Iris pigment epithelial cell (primary cell): ENCODE measurements around the gene TIMP2.
A peak's percentile ranks its signal among the peaks of the same experiment; 100 is the strongest.

ENCODE experiments used
- DNase-seq: peaks from one replicate; pipeline ENCODE4 v3.0.0-alpha.2; 2011; ENCODE audit warnings: low read depth

TIMP2 gene

DNA sequence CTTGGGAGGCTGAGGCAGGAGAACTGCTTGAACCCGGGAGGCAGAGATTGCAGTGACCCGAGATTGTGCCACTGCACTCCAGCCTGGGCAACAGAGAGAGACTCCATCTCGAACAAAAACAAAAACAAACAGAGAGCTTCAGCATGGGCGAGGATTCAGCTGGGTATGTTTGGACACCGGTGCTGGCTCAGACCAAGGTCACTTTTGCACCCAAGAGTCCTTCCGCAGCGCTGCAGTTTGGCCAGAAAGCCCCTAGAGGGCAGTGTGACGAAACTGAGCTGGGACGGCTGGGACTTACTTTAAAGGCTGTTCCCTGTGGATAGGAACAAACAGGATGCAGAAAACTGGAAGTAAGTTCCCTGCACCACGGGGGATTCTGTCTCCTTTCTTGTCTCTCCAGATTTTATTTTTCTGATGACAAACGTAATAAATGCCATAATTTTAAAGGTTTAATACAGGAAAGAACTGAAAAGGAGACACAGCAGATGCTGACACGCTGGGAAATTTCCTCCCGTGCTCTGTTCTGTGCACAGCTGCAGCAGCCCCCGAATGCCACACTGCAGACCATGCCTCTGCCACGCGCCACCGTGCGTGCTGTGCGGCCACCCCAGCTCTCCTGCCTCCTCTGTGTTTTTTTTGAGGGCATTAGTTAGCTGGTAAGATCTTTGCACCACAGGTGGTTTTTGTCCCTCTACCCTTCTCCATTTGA, 59.4 kb downstream of the TIMP2 start:
- peak; percentile 69 for DNase-seq

DNA sequence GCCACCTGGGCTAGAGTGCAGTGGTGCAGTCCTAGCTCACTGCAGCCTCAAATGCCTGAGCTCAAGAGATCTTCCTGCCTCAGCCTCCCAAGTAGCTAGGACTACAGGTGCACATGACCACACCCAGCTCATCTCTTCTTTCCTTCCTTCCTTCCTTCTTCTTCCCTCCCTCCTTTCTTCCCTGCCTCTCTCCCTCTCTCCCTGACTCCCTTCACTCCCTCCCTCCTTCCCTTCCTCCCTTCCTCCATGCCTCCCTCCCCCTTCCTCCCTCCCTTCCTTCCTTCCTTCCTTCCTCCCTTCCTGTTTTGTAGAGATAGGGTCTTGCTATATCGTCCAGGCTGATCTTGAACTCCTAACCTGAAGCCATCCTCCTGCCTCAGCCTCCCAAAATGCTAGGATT, 61.1 kb downstream of the TIMP2 start:
- no peak for DNase-seq

DNA sequence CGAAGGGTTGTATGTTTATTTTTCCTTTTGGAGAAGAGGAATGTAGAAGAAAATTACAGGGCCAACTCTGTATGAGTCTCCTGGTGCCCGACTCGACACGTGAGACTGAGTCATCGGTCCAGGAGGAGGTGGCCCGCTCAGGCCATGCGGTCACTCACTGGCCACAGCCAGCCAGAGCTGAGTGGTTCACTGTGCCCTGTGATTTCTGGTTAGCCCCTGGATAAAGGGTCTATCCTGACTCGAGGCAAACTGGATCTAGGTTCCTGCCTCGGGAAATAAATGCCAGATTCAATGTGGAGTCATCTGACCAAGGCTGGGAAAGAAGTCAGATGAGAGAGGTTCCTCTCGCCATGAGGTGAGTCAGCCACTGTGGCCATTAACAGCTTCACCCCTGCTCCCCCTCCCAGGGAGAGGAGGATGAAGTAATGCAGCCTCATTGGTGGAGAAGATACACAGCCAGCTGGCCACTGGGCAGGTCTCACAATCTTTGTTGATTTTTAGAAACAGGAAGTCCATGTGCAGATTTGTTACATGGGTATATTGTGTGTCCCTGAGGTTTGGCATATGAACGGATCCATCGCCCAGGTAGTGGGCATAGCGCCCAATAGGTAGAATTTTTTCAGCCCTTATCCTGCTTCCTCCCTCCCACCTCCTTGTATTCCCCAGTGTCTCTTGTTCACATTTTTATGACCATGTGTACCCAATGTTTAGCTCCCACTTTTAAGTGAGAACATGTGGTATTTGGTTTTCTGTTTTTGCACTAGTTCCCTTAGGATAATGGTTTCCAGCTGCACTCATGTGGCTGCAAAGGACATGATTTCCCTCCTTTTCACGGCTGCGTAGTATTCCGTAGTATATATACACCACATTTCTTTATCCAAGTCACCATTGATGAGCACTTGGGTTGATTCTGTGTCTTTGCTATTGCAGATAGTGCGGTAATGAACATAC, 62.8 kb downstream of the TIMP2 start:
- DNase-seq = peak; percentile 97

DNA sequence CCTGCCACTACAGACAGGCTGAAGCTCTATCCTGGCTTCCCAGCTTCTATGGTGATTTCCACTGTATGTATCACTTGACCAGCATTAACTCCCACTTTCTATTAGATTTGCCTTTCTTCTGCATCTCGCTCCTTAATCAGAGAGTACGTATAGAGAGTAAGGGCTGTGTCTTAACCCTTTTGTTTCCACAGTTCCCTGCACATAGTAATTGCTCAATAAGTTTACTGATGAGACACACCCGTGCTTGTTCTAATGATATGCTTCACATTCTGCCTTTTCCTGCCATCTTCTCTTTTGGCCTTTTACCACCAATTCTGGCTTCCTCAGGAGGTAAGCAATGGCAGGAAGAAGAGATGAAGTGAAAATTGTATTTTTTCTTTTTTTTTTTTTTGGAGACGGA, 64.0 kb downstream of the TIMP2 start:
- DNase-seq = no peak

DNA sequence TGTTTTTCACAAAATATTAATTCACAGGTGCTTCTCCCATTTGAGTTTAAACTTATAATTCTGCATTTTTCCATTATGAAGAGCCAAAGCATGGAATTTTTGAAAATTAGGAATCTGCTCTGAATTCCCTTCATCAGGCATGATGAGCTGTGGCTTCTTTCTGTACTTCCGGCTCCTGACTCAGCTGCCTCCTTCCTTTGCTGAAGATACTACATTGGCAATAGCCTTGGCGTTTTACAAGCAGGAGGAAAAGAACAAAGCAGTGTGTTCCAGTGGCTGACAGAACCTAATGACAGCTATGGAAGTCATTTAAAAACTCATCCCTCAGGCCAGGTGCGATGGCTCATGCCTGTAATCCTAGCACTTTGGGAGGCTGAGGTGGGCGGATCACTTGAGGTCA, 66.1 kb downstream of the TIMP2 start:
- no peak for DNase-seq

DNA sequence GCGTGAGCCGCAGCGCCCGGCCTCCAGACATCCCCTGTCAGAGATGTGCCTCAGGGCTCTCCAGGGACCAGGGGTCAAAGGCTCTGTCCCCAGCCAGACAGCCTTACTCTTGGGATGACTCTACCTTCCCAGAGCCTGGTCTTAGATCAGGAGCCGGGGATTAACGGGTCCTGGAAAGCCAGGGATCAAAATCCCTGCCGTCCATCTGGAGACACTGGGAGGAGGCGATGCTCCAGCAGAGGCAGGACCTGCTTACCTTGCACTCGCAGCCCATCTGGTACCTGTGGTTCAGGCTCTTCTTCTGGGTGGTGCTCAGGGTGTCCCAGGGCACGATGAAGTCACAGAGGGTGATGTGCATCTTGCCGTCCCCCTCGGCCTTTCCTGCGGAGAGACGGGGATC, 67.9 kb downstream of the TIMP2 start:
- no peak for DNase-seq

DNA sequence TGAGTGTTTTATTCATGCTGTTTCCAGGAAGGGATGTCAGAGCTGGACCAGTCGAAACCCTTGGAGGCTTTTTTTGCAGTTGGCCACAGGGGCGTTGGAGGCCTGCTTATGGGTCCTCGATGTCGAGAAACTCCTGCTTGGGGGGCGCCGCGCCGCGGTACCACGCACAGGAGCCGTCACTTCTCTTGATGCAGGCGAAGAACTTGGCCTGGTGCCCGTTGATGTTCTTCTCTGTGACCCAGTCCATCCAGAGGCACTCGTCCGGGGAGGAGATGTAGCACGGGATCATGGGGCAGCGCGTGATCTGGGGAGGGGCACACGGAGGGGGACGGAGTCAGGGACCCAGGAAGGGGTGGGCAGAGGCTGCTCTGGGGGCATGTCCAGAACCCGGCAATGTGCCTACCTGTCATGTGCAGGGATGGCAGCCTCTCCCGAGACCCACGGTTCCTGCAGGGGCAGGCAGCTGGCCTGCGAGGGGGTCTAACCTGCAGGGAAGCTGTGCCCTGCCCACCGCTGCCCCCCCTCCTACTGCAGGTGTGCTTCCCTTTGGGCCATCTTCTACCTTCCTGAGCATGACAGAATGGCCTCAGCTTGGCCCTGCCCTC, 69.5 kb downstream of the TIMP2 start:
- no peak for DNase-seq

DNA sequence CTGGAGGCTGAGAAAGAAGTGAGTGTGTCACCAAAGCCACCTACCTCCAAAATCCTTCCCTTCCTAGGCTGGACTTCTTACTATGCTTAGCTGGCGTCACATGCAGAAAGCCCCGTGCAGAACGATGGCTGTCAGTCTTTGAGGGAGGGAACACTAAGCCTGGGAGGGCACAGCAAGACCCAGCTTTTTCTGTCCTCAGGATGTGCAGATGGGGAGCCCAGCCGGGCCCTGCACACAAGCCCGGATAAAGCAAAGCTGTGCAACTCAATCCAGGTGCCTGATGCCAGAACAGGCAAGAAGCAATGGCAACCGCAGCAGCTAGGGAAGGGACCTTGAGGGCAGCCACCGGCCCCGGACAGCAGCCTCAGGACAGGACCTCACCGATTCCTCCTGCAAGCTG, 70.7 kb downstream of the TIMP2 start:
- no peak for DNase-seq

DNA sequence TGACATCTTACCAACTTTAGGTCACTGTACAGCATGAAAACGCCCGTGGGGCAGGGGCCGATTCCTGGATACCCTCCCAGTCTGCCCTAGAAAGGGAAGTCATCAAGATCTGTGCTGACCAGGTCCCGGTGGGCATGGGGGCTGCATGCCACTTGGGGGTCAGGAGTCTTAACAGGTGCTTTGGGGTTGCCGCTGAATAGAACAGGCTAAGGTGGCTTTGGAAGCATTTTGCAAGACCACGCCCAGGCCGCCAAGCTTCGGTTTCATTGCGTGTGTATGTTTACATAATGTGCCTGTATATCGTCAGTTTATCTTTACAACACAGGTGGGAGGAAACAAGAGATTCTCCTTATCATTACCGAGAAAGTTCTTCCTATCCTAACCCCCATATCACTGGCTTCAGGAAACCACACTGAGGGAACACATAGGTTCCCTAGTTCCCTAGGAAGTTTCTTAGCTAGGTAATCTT, 71.2 kb downstream of the TIMP2 start:
- no peak for DNase-seq

DNA sequence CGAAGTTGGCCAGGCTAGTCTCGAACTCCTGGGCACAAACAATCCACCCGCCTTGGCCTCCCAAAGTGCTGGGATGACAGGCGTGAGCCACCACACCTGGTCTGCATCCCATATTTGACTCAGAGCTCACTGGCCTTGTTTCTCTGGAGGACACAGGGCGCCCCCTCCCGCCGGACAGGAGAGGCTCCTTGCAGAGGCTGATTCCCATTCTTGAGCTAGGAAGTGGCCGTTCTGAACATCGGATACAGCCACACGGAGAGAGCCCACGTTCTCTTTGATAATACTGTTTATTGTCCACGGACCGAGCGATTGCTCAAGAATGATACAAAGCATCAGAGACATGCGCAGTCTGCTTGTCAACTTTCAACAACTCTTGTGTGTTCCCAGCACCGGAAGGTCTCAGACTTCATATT, 72.5 kb downstream of the TIMP2 start:
- no peak for DNase-seq

DNA sequence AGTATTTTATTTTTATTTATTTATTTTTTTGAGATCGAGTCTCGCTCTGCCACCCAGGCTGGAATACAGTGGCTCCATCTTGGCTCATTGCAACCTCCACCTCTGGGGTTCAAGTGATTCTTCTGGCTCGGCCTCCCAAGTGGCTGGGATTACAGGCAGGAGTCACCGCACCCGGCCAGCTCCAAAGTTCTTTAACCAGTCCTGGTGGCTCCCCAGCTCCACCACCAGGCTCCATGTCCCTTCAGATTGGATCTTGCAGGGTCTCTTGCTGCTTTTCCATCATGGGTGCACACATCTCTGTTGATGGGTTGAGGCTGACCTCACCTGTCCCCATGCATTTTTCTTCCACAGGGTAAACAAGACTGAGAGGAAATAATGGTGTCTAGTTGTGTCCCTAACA, 76.2 kb downstream of the TIMP2 start:
- DNase-seq = no peak

DNA sequence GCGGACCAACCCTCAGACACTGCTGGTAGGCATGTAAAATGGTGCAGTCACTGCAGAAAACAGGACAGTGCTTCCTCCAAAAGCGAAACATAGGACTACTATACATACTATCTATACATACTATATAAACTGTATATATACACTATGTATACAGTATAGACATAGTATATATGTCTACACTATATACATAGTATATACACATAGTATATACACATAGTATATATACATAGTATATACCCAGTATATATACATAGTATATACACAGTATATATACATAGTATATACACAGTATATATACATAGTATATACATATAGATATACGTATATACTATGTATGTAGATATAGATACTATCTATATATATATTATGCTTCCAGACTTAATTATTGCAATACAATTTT, 78.1 kb downstream of the TIMP2 start:
- DNase-seq = no peak

DNA sequence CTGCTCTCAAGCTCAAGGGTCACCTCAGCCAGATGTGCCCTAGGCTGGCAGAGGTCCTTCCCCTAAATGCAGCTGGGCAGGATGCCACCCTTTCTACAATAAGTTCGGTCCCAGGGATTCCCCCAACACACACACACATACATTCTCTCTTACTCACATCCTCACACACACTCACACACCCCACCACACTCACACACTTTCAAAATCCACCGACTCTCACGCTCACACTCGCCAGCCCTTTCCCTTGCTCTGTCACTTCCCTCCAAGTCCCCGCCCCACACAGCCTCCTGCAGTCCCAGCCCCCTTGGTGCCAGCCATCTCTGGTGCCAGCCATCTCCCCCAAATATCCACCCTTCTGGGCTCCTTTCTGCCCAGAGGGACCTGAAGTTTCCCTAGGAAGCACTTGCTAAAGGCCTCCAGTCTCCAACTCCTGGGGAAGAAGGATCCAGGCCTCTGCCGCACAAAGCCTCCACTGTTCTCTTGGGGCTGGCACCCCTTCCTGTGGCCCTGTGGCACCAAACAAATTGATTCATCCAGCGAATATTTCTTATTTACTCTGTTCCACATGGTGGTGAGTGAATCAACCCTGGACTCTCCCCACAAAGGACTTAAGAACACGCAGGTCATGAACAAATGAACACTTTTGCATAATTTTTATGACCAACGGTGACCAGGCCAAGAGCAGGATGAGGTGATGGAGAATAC, 80.7 kb downstream of the TIMP2 start:
- peak; percentile 28 for DNase-seq

DNA sequence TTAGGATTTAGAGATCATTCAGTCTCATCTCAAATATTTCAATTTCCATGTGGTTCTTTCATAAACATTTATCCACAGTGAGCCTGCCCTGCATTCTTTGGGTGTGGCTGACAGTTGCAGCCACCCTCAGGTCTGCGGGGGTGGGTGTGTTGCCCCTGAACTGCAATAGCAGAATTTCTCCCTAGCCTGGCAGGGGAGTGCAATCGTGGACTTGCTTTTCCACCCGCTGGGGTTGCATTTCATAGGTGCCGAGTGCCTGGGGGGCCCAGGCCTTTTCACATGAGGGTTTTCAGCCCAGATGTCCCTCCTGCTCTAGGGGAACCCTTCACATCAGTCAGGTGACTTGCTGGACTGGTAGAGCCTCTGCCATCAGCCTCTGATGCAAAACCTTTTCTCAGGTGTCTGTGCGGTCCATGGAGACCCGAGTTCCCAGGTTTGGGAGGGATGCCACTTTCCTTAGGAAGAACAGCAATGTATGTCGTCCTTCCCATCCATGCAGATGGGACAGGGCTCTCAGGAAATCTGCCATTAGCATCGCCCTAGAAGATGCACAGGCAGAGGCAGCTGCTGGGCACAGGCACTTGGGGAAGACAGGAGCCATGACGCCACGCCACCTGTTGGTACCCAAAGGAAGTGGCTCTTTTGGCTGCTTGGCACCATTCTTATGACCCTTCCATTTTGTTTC, 82.2 kb downstream of the TIMP2 start:
- peak; percentile 25 for DNase-seq

DNA sequence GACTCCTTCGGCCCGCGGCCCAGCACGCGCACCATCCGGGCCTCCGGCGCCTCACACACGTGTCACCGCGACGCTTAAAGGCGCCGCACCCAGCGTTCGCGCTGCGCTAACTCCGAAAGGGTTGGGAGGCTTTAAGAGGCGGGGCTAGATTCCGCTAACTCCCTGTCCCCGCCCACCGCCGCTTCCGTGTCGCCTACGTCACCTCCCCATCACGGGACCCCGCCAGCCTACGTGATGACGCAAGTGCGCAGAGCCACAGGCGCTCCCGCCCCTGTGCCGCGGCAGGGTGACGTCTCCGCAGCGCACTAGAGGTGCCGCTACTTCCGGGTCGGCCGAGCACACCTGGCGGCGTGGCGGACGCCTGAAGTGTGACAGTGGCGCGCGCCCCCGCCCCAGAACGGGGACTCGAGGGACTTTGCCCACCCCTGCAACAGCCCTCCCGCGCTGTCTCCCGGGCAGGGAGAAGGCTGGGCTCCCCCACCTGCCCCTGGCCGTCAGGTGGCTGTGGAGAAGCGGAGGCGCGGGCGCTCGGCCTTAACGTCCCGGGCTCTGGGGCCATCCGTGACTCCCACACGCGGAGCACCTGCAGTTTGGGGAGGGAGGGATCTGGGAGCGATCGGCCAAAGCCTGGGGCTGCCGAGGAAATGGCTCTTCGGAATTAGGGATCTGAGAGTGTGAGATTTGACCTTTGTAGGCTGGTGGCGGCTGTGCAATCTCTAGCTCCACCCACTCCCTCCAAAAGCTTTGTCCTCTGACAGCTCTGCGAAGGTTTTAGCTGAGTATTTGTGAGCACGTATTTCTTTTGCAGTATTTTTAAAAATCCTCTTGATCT, 84.2 kb downstream of the TIMP2 start, which contains the start of gene USP36:
TSS of gene USP36 (minus strand) at position 35 of the 832 bp plus-strand sequence. CDS start 4,451 bp downstream, outside the sequence.
- DNase-seq = peak; percentile 99

DNA sequence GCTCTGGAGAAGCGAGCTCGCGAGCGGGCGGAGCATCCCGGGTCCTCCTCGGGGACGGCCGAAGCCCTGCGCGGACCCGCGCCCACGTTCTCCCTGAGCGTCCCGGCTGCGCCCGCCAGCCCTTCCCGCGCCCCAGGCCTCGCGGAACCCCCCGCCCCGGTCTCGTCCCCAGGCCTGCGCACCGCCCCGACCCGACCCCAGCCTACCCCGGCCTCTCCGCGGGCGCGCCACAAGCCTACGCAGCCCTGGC, 84.7 kb downstream of the TIMP2 start:
- no peak for DNase-seq

DNA sequence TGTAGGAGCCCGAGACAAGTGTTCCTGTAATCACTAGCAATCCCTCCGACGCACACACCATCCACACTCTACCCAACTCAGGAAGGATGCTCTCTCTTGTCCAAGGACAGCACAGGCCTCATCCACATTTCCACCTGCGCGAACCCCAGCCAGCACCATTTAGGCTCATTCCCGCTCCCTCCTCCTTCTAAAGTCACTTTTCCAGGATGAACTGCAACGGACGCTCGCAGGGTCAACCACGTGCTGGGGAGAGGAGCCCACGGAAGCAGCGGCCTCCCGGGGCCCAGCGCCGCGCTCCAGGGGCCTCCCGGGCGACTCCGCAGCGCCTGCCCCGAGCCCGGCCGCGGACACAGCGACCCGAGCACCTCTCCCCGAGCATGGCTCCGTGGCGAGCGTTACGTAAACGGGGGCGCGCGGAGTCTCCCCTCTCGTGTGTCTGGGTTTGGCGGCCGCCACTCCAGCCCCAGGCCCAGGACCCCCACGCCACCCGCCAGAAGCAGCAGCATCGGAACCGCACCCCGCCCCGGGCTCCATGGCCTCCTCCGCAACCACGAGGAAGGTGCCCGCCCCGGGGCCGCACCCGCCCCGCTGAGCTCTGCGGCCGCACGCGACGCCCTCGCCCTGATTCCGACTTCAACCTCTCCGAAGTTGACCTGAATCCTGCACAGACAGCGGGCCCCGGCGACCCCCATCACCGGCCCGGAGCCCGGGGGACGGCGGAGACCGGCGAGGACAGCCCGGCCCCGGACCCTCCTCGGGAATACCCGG, 85.2 kb downstream of the TIMP2 start:
- DNase-seq = peak; percentile 76

DNA sequence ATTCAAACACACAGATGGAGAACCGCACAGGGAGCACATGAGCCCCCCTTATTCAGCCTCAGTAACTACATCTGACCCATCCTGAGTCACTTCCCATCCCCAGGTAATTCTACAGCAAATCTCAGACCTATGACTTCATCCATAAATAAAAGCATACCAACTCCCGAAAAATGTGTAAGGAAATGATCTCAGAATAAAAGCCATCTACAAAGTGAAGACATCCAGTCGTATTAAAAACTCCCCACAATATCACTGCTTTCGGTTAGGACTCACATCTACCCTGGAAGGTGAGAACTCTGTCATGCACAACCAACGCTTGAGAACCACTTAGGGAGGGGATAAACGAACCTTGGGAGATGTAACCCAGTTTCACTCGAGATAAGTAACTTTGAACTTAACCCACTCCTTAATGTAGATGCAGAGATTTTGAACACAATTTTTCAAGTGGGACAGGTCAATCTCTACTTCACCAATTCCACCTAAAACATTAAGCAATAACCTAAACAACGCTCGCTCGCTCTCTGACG, 85.9 kb downstream of the TIMP2 start:
- DNase-seq = peak; percentile 49

DNA sequence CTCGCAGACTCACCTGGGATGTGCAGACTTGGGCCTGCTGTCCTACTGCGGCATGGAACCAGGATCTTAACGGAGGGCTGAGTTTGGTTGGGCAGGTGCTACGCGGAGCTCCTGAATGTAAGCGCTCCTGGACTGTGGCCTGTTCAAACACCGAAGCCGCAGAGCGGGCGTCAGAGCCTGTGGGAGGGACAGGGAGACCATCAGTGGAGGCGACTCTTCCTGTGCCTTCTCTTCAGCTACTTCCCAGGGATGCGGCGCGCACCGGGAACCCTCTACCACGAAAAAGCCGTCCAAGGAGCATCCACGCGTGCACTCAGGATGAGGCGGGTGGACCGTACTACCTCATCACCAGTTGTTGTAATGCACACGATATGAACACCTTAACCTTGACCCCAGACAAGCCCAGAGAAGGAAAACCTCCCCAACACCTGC, 86.6 kb downstream of the TIMP2 start:
- DNase-seq = no peak
